Heart left ventricle (tissue), 13 donors: ENCODE data around the gene LSAMP.

ENCODE experiments used
- POLR2A ChIP-seq, 2 donors: fragments of 450-650 bp; IDR thresholded peaks; one replicate each; pipeline ENCODE4 v1.6.1; 2017; ENCODE audit warnings: antibody characterized with exemption in 2 of 2, mild to moderate bottlenecking in 2 of 2, moderate library complexity in 2 of 2
- TF ChIP-seq, protein P1 (sequence below), 12 donors: fragments of 200-600 bp; sonication (generic) in 4 of 12; IDR thresholded peaks; one replicate each; pipeline versions ENCODE4 v1.5.0 to v1.8.0; 2018 to 2022; ENCODE audit warnings: antibody characterized with exemption in 12 of 12, mild to moderate bottlenecking in 5 of 12
- donor health status: ischemic (EF 13 %, LVEDD 7.1; RV severe dilation, severe dysfunction).
- donor health status: DM: no; HTN: yes; CAD: no.
- donor health status: DM: no; HTN: no; CAD: no.
- donor health status: ischemic (EF 25% LVEDD 6.9; RV normal size, moderate dysfunction).
- donor health status: ischemic (EF 25% LVEDD 5.7; RV mildly dilated, moderate dysfunction).
- donor health status: ischemic (EF 35%, LVEDD 5.7; RV mildly dilated, moderate dysfunction).
- donor health status: nonischemic (EF 11% LVEDD 7.7; RV severe dilation, severe dysfunction).
- donor health status: DM: yes; HTN: yes; CAD: no.
- donor health status: PGD.
- donor health status: ischemic (EF 29% LVEDD 5.4; RV normal size, mild dysfunction).
- donor health status: nonischemic (EF 23%, LVEDD 6.1; RV moderate dilation, normal function).

DNA sequence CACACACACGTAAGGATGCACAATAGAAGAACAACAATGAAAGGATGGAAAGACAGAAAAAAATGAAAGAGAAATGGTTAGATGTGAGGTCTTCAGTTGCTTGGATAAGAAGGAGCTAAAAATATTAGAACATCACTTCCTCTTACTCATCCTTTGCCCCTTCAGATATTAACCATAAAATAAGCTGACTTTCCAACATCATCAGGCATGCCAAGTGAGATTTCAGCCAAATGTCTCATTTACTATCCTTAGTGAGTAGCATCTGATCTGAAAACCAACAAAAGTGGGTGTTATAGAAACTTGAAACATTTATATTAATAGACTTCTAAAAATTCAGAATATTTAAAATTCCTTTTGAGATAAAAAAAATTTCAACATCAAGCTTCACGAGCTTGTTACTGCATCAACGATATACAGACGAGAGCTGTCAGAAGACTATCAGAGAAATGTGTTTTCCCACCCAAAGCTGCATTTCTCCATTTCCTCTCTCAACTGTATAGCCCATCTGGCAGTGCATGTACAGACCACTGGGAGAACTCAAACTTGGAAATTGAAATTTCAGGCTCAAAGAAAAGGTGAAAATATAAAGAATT is 25.4 kb upstream of the LSAMP start:
- TF ChIP-seq, protein P1, sequence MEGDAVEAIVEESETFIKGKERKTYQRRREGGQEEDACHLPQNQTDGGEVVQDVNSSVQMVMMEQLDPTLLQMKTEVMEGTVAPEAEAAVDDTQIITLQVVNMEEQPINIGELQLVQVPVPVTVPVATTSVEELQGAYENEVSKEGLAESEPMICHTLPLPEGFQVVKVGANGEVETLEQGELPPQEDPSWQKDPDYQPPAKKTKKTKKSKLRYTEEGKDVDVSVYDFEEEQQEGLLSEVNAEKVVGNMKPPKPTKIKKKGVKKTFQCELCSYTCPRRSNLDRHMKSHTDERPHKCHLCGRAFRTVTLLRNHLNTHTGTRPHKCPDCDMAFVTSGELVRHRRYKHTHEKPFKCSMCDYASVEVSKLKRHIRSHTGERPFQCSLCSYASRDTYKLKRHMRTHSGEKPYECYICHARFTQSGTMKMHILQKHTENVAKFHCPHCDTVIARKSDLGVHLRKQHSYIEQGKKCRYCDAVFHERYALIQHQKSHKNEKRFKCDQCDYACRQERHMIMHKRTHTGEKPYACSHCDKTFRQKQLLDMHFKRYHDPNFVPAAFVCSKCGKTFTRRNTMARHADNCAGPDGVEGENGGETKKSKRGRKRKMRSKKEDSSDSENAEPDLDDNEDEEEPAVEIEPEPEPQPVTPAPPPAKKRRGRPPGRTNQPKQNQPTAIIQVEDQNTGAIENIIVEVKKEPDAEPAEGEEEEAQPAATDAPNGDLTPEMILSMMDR (IDR thresholded peaks at IDR 0.05) = no peak
- TF ChIP-seq POLR2A (IDR thresholded peaks at IDR 0.05) = no peak
